NT2/D1 (cell line): ENCODE measurements around the gene DCTN1.
A peak's percentile ranks its signal among the peaks of the same experiment; 100 is the strongest.

ENCODE experiments used
- DNase-seq: peaks from one replicate; pipeline ENCODE4 v3.0.0-alpha.2; 2011; ENCODE audit warnings: low read depth, low spot score
- H3K27me3 ChIP-seq: 2 replicates; pipeline ENCODE4 v1.6.0; 2011; ENCODE audit warnings: mild to moderate bottlenecking; ENCODE audit not compliant: insufficient read length, insufficient read depth
- H3K36me3 ChIP-seq: 2 replicates; pipeline ENCODE4 v1.6.1; 2011; ENCODE audit warnings: mild to moderate bottlenecking, low read length, mixed read lengths; ENCODE audit not compliant: insufficient read depth, insufficient read length
- H3K4me1 ChIP-seq: 2 replicates; pipeline ENCODE4 v1.5.1; 2011; ENCODE audit not compliant: insufficient read depth, insufficient read length
- H3K4me3 ChIP-seq: 2 replicates; pipeline ENCODE4 v1.5.1; 2011; ENCODE audit warnings: low read depth; ENCODE audit not compliant: insufficient read length
- H3K9ac ChIP-seq: 2 replicates; pipeline ENCODE4 v1.6.0; 2011; ENCODE audit warnings: low read depth; ENCODE audit not compliant: insufficient read length
- H3K9me3 ChIP-seq: 2 replicates; pipeline ENCODE4 v1.5.1; 2011; ENCODE audit warnings: mild to moderate bottlenecking, low read length; ENCODE audit not compliant: insufficient read depth
- SUZ12 ChIP-seq: IDR thresholded peaks from 2 replicates; pipeline ENCODE4 v1.6.1; 2011; ENCODE audit not compliant: insufficient read length, insufficient read depth; ENCODE audit errors: extremely low read depth
- YY1 ChIP-seq: IDR thresholded peaks from 2 replicates; pipeline ENCODE4 v1.6.1; 2011; ENCODE audit not compliant: insufficient read length, insufficient read depth
- ZNF274 ChIP-seq: IDR thresholded peaks from 2 replicates; pipeline ENCODE4 v1.6.1; 2011; ENCODE audit warnings: mild to moderate bottlenecking, low read depth, low read length

The DCTN1 gene

GRCh38 chr2:74316627-74317295 is 63.4 kb downstream of the DCTN1 start:
- DNase-seq: peak; percentile 60
- TF ChIP-seq SUZ12 (no peak), YY1 (no peak), ZNF274 (no peak)

GRCh38 chr2:74314107-74314506 is 66.0 kb downstream of the DCTN1 start:
- no peak for DNase-seq
- TF ChIP-seq ZNF274 (no peak), YY1 (no peak), SUZ12 (no peak)
- Histone ChIP-seq H3K9ac (no peak overlapping the region), H3K36me3 (no peaks in the 10 kb centered on the region), H3K9me3 (no peaks in the 10 kb centered on the region), H3K4me1 (peaks cover 4% of the 10 kb centered on the region), H3K27me3 (no peaks in the 10 kb centered on the region), H3K4me3 (no peak overlapping the region)

More at GRCh38 chr2:74316627-74317295, 63.4 kb downstream of the DCTN1 start:
- Histone ChIP-seq H3K4me3 (no peak overlapping the region), H3K27me3 (no peaks in the 10 kb centered on the region), H3K9ac (no peak overlapping the region), H3K4me1 (peaks cover 4% of the 10 kb centered on the region), H3K9me3 (no peaks in the 10 kb centered on the region), H3K36me3 (no peaks in the 10 kb centered on the region)

- H3K9me3 ChIP-seq: no peaks in the 10 kb centered on the region
- no peak overlapping the region for H3K9ac ChIP-seq
- TF ChIP-seq YY1: no peak
- TF ChIP-seq ZNF274: no peak
- TF ChIP-seq SUZ12: no peak
- H3K36me3 ChIP-seq: no peaks in the 10 kb centered on the region
- H3K4me1 ChIP-seq: peaks cover 4% of the 10 kb centered on the region
- DNase-seq: no peak
- H3K4me3 ChIP-seq: no peak overlapping the region
- H3K27me3 ChIP-seq: no peaks in the 10 kb centered on the region
Observed at GRCh38 chr2:74313497-74313896, 66.6 kb downstream of the DCTN1 start.

GRCh38 chr2:74312913-74313312 is 67.2 kb downstream of the DCTN1 start:
- H3K36me3 ChIP-seq: no peaks in the 10 kb centered on the region
- no peaks in the 10 kb centered on the region for H3K9me3 ChIP-seq
- no peak overlapping the region for H3K9ac ChIP-seq
- no peaks in the 10 kb centered on the region for H3K27me3 ChIP-seq
- no peak for TF ChIP-seq ZNF274
- no peak overlapping the region for H3K4me3 ChIP-seq
- DNase-seq: no peak
- H3K4me1 ChIP-seq: peaks cover 4% of the 10 kb centered on the region
